HG02938 (cell line): Measurements from ENCODE around the gene SOCS7.

Experiments
- ATAC-seq: cut with Tn5 transposase; IDR thresholded peaks from one replicate; pipeline ENCODE4 v1.9.1; 2021; ENCODE audit warnings: mild to moderate bottlenecking, moderate library complexity; ENCODE audit not compliant: unreplicated experiment

Gene SOCS7

GRCh38 chr17:38418062-38418692 lies 66.5 kb downstream of the SOCS7 start:
- ATAC-seq, result no peak

- ATAC-seq, result no peak
These were observed 67.3 kb downstream of the SOCS7 start for GRCh38 chr17:38418693-38419507.

GRCh38 chr17:38419508-38419981 lies 67.9 kb downstream of the SOCS7 start:
- ATAC-seq, result no peak

- no peak for ATAC-seq
These were observed 68.9 kb downstream of the SOCS7 start for GRCh38 chr17:38420518-38420917.

GRCh38 chr17:38421171-38421841 lies 69.7 kb downstream of the SOCS7 start:
- ATAC-seq, result no peak

GRCh38 chr17:38421871-38422827 lies 70.5 kb downstream of the SOCS7 start:
- no peak for ATAC-seq

GRCh38 chr17:38424297-38424972 lies 72.8 kb downstream of the SOCS7 start:
- no peak for ATAC-seq

- no peak for ATAC-seq
These were observed 73.4 kb downstream of the SOCS7 start for GRCh38 chr17:38425031-38425430.

- no peak for ATAC-seq
These were observed 74.1 kb downstream of the SOCS7 start for GRCh38 chr17:38425744-38426143.

- no peak for ATAC-seq
These were observed 74.8 kb downstream of the SOCS7 start for GRCh38 chr17:38426441-38426840.

GRCh38 chr17:38427160-38427949 lies 75.7 kb downstream of the SOCS7 start:
- ATAC-seq, result no peak

- ATAC-seq, result no peak
These were observed 76.5 kb downstream of the SOCS7 start, which contains the start of gene ARHGAP23 for GRCh38 chr17:38428112-38428642. Gene ARHGAP23 (plus strand): TSS chr17:38428464. CDS start chr17:38428486, 22 bp downstream.

GRCh38 chr17:38428643-38429371 lies 77.2 kb downstream of the SOCS7 start:
- no peak for ATAC-seq

- ATAC-seq, result no peak
These were observed 77.9 kb downstream of the SOCS7 start for GRCh38 chr17:38429476-38430100.

GRCh38 chr17:38430316-38430715 lies 78.7 kb downstream of the SOCS7 start:
- ATAC-seq, result no peak

- ATAC-seq, result no peak
These were observed 79.2 kb downstream of the SOCS7 start for GRCh38 chr17:38430822-38431221.

- ATAC-seq, result no peak
These were observed 79.9 kb downstream of the SOCS7 start for GRCh38 chr17:38431346-38432145.
